Suppressor macrophage treated with lipopolysaccharide for 4 hours (primary cell): ENCODE data around the gene WDR1.
"Not testable (repeated sequence)": the region's sequence is repeated elsewhere in the genome, so short reads cannot be mapped to it uniquely, and the experiment has no call there.

ENCODE experiments used
- DNase-seq: peaks from one replicate; pipeline ENCODE4 v3.0.0-alpha.2; 2020

WDR1 gene

GRCh38 chr4:10130178-10130888 lies 13.7 kb upstream of the WDR1 start:
- DNase-seq: no peak

GRCh38 chr4:10129196-10130177 lies 12.9 kb upstream of the WDR1 start:
- DNase-seq: no peak

GRCh38 chr4:10128761-10129160 lies 12.2 kb upstream of the WDR1 start:
- no peak for DNase-seq

GRCh38 chr4:10127531-10127930 lies 10.9 kb upstream of the WDR1 start:
- DNase-seq: not testable (repeated sequence)

GRCh38 chr4:10124167-10124930 lies 7.8 kb upstream of the WDR1 start:
- no peak for DNase-seq

GRCh38 chr4:10123227-10124101 lies 6.9 kb upstream of the WDR1 start:
- DNase-seq: no peak

- DNase-seq: no peak
Observed at GRCh38 chr4:10122236-10122932, 5.8 kb upstream of the WDR1 start.

GRCh38 chr4:10121568-10122208 lies 5.1 kb upstream of the WDR1 start:
- DNase-seq: no peak

- DNase-seq: no peak
Observed at GRCh38 chr4:10120943-10121567, 4.5 kb upstream of the WDR1 start.

GRCh38 chr4:10119773-10120172 lies 3.2 kb upstream of the WDR1 start:
- DNase-seq: no peak

GRCh38 chr4:10119278-10119677 lies 2.7 kb upstream of the WDR1 start:
- no peak for DNase-seq

GRCh38 chr4:10118048-10119004 lies 1.7 kb upstream of the WDR1 start:
- no peak for DNase-seq

- DNase-seq: peak; percentile 70
Observed at GRCh38 chr4:10117359-10118047, 904 bp upstream of the WDR1 start.

- peak; percentile 50 for DNase-seq
Observed at GRCh38 chr4:10115797-10116568, 616 bp downstream of the WDR1 start.

GRCh38 chr4:10115271-10115796 lies 1.3 kb downstream of the WDR1 start:
- peak; percentile 87 for DNase-seq

- DNase-seq: no peak
Observed at GRCh38 chr4:10114607-10115006, 2.0 kb downstream of the WDR1 start.

- no peak for DNase-seq
Observed at GRCh38 chr4:10114147-10114546, 2.5 kb downstream of the WDR1 start.
